Thymus (tissue), 14 donors: ENCODE results near the gene PARK7. TPM values are rescaled to one million over a fixed set of nuclear protein-coding genes. Genes with fewer than 3 reads are reported as not detected.
"Not testable (repeated sequence)": the region's sequence is repeated elsewhere in the genome, so short reads cannot be mapped to it uniquely, and the experiment has no call there.

Experiments used
- DNase-seq, 9 donors: peaks; one replicate each; pipeline ENCODE4 v3.0.0-alpha.2; 2013; ENCODE audit warnings: low spot score in 9 of 9, low read depth in 6 of 9, missing footprints in 1 of 9
- H3K27ac ChIP-seq, 2 donors: one replicate each; pipeline ENCODE4 v1.5.1; 2013; ENCODE audit warnings: control low read depth in 1 of 2, low read depth in 1 of 2, low read length in 1 of 2, mild to moderate bottlenecking in 1 of 2, moderate library complexity in 1 of 2
- H3K27me3 ChIP-seq, 2 donors: one replicate each; pipeline ENCODE4 v1.5.1; 2013; ENCODE audit warnings: low read length in 1 of 2; ENCODE audit not compliant: control insufficient read depth in 2 of 2, insufficient read depth in 1 of 2
- H3K36me3 ChIP-seq, 2 donors: one replicate each; pipeline ENCODE4 v1.5.1; 2013; ENCODE audit warnings: low read length in 1 of 2, mild to moderate bottlenecking in 1 of 2, moderate library complexity in 1 of 2; ENCODE audit not compliant: control insufficient read depth in 2 of 2, insufficient read depth in 2 of 2
- H3K4me1 ChIP-seq, 2 donors: one replicate each; pipeline ENCODE4 v1.5.1; 2013; ENCODE audit warnings: low read length in 2 of 2; ENCODE audit not compliant: control insufficient read depth in 2 of 2, insufficient read depth in 2 of 2
- H3K4me3 ChIP-seq, 2 donors: one replicate each; pipeline ENCODE4 v1.5.1; 2013; ENCODE audit warnings: low read length in 2 of 2, control low read depth in 1 of 2, mild to moderate bottlenecking in 1 of 2
- H3K9me3 ChIP-seq, 2 donors: one replicate each; pipeline ENCODE4 v1.5.1; 2013; ENCODE audit warnings: low read length in 1 of 2, mild to moderate bottlenecking in 1 of 2; ENCODE audit not compliant: control insufficient read depth in 2 of 2, insufficient read depth in 1 of 2
- WGBS: extraction: QIAGEN DNeasy Blood & Tissue Kit; methylation state at CpG from one replicate; pipeline ENCODE4 v1.1.7; 2013; 5-methylcytosine and 5-hydroxymethylcytosine counted together
- long read RNA-seq, 10 donors: transcript quantifications; one replicate each; lab custom pipeline, GENCODE V29; 2026
- polyA plus RNA-seq: library from polyadenylated mRNA; stranded (reverse); fragments of 200-250 nt; gene quantifications from one replicate; pipeline ENCODE4 v1.2.3, GENCODE V29; 2013
- total RNA-seq: library from RNA; stranded (reverse); fragments of 120-200 nt; gene quantifications from one replicate; pipeline ENCODE4 v1.2.4, GENCODE V29; 2013
- donor health status: healthy.

Gene PARK7
- total RNA-seq: 259 TPM
- 326 TPM for polyA plus RNA-seq
- long read RNA-seq, donor 1, transcript PARK7-209 (7 exons, 1,088 nt): major isoform, 10 of 16 reads
- long read RNA-seq, donor 1, transcript PARK7-201 (7 exons, 949 nt): minor isoform, 6 of 16 reads
- long read RNA-seq, donor 1, partial matches to known transcripts: 0 of 16 reads
- long read RNA-seq, donor 1, other reads (novel, unspliced or antisense): 0 of 16 reads
- long read RNA-seq, donor 2, transcript PARK7-209 (7 exons, 1,088 nt): major isoform, 190 of 311 reads
- long read RNA-seq, donor 2, transcript PARK7-201 (7 exons, 949 nt): minor isoform, 82 of 311 reads
- long read RNA-seq, donor 2, partial matches to known transcripts: 36 of 311 reads
- long read RNA-seq, donor 2, other reads (novel, unspliced or antisense): 0 of 311 reads
- long read RNA-seq, donor 3, transcript PARK7-209 (7 exons, 1,088 nt): major isoform, 168 of 382 reads
- long read RNA-seq, donor 3, transcript PARK7-201 (7 exons, 949 nt): minor isoform, 78 of 382 reads
- long read RNA-seq, donor 3, partial matches to known transcripts: 120 of 382 reads
- long read RNA-seq, donor 3, other reads (novel, unspliced or antisense): 16 of 382 reads
- long read RNA-seq, donor 4, transcript PARK7-201 (7 exons, 949 nt): minor isoform, 28 of 87 reads
- long read RNA-seq, donor 4, transcript PARK7-209 (7 exons, 1,088 nt): major isoform, 41 of 87 reads
- long read RNA-seq, donor 4, partial matches to known transcripts: 18 of 87 reads
- long read RNA-seq, donor 4, other reads (novel, unspliced or antisense): 0 of 87 reads
- long read RNA-seq, donor 5, transcript PARK7-201 (7 exons, 949 nt): minor isoform, 85 of 333 reads
- long read RNA-seq, donor 5, transcript PARK7-209 (7 exons, 1,088 nt): major isoform, 170 of 333 reads
- long read RNA-seq, donor 5, partial matches to known transcripts: 66 of 333 reads
- long read RNA-seq, donor 5, other reads (novel, unspliced or antisense): 9 of 333 reads
- long read RNA-seq, donor 6, transcript PARK7-201 (7 exons, 949 nt): minor isoform, 44 of 161 reads
- long read RNA-seq, donor 6, transcript PARK7-209 (7 exons, 1,088 nt): major isoform, 96 of 161 reads
- long read RNA-seq, donor 6, partial matches to known transcripts: 20 of 161 reads
- long read RNA-seq, donor 6, other reads (novel, unspliced or antisense): 0 of 161 reads
- long read RNA-seq, donor 7, transcript PARK7-209 (7 exons, 1,088 nt): major isoform, 83 of 178 reads
- long read RNA-seq, donor 7, transcript PARK7-201 (7 exons, 949 nt): minor isoform, 47 of 178 reads
- long read RNA-seq, donor 7, partial matches to known transcripts: 41 of 178 reads
- long read RNA-seq, donor 7, other reads (novel, unspliced or antisense): 5 of 178 reads
- long read RNA-seq, donor 8, transcript PARK7-201 (7 exons, 949 nt): minor isoform, 16 of 57 reads
- long read RNA-seq, donor 8, transcript PARK7-209 (7 exons, 1,088 nt): major isoform, 31 of 57 reads
- long read RNA-seq, donor 8, partial matches to known transcripts: 10 of 57 reads
- long read RNA-seq, donor 8, other reads (novel, unspliced or antisense): 0 of 57 reads
- long read RNA-seq, donor 9, transcript PARK7-209 (7 exons, 1,088 nt): major isoform, 63 of 113 reads
- long read RNA-seq, donor 9, transcript PARK7-201 (7 exons, 949 nt): minor isoform, 34 of 113 reads
- long read RNA-seq, donor 9, partial matches to known transcripts: 10 of 113 reads
- long read RNA-seq, donor 9, other reads (novel, unspliced or antisense): 6 of 113 reads
- long read RNA-seq, donor 10, transcript PARK7-209 (7 exons, 1,088 nt): major isoform, 72 of 118 reads
- long read RNA-seq, donor 10, transcript PARK7-201 (7 exons, 949 nt): minor isoform, 30 of 118 reads
- long read RNA-seq, donor 10, partial matches to known transcripts: 9 of 118 reads
- long read RNA-seq, donor 10, other reads (novel, unspliced or antisense): 6 of 118 reads

DNA sequence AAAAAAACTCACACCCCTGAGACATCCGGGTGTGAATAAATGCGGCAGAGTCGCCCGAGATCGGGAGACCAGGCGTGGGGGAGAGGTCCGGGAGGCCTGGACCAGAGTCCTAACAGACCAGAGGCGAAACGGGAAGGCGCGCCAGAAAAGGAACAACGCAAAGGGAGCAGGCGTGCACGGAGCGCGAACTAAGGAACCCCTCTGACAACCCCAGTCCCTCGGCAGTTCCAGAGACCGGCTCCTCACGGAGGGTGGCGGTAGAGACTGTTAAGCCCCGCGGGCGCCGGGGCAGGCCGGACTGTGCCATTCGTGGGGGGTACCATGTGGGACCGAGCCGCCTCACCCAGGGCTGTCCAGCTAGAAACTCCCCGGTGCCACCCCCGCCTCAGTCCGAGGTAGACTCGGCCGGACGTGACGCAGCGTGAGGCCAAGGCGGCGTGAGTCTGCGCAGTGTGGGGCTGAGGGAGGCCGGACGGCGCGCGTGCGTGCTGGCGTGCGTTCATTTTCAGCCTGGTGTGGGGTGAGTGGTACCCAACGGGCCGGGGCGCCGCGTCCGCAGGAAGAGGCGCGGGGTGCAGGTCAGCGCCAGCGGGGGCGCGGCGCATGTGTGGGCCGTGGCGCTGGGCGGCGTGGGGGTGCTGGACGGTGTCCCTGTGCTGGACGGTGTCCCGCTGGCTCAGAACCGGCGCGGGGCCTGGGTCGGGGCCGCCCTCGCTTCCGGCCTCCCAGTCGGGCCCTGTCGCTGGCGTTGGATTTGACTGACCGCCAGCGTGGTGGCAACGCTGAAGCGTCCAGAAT is at the start of gene PARK7:
Gene PARK7 (plus strand): TSS at position 496 of the 798 bp plus-strand sequence. CDS start 1,075 bp downstream, outside the sequence.
- Histone ChIP-seq H3K4me1 (peaks cover 5 to 10% of the 10 kb centered on the region in 2 donors), H3K36me3 (peaks cover 27 to 32% of the 10 kb centered on the region in 2 donors), H3K27ac (peak within 1 kb of the TSS; percentile 88 to 95), H3K9me3 (no peaks in the 10 kb centered on the region), H3K27me3 (no peaks in the 10 kb centered on the region), H3K4me3 (peak within 1 kb of the TSS; percentile 70 to 89)
- WGBS: under 1% methylated on average over 81 of the region's 81 CpGs
- DNase-seq: peak; percentile 90 to 99 (median 98)

DNA sequence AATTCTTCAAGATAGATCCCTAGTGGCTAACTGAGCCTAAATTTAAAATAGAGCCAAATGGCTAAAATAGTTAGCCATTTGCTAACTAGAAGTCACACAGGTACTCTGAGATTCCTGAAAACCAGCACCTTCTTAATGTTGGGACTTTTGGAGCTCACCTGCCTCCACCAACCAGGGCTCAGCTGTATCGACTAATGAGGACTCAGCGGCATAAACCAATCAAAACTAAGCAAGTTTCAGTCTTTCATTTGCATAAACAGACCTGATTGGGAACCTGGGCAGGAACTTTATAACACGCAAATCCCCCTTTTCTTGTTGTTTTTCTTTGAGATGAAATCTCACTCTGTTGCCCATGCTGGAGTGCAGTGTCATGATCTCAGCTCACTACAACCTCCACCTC is 49.4 kb upstream of the PARK7 start:
- H3K9me3 ChIP-seq: no peaks in the 10 kb centered on the region
- 94% methylated on average over 3 of the region's 3 CpGs for WGBS
- no peaks in the 10 kb centered on the region for H3K27me3 ChIP-seq
- no peak overlapping the region for H3K27ac ChIP-seq
- H3K4me1 ChIP-seq: no peaks in the 10 kb centered on the region
- no peak for DNase-seq
- no peaks in the 10 kb centered on the region for H3K36me3 ChIP-seq
- no peak overlapping the region for H3K4me3 ChIP-seq

DNA sequence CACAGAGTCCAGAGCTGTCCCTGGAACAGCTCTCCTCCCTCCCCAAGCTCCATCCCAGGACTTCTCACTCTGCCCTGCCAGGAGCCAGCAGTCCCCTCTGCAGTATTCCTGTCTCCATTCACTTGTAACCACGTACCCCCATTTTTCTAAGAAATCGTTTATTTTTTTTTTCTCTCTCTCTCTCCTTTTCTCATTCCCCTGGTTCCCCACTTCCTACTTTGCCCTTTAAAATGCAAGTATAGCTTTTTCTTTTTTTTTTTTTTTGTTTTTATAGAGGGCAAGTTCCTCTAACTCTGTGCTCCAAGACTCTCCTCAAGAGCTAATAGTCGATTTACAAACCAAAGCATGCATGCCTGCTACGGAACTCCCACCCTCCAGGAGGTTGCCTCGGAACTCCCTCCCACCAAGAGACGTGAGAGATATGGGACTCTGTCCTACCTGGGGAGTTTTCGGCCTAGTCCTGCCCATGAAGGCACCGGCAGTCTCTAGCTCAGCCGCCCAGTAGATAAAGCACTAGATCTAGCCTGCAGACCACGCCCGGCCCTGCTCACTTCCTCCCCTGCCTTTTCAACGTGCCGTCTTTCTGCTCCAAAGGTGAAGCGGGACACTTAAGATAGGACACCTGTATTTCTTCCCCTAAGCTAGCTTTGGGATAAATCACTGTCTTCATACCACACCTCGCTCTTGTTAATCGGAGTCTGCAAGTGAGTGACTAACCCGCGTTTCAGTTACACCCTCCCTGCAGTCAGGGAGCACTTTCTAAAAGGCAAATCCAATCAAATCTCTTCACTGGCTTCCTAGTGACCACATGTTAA is 48.6 kb upstream of the PARK7 start:
- H3K27me3 ChIP-seq: no peaks in the 10 kb centered on the region
- H3K36me3 ChIP-seq: no peaks in the 10 kb centered on the region
- no peak for DNase-seq
- H3K4me3 ChIP-seq: no peak overlapping the region
- H3K9me3 ChIP-seq: no peaks in the 10 kb centered on the region
- WGBS: 60% methylated on average over 18 of the region's 18 CpGs
- no peak overlapping the region for H3K27ac ChIP-seq
- H3K4me1 ChIP-seq: no peaks in the 10 kb centered on the region

DNA sequence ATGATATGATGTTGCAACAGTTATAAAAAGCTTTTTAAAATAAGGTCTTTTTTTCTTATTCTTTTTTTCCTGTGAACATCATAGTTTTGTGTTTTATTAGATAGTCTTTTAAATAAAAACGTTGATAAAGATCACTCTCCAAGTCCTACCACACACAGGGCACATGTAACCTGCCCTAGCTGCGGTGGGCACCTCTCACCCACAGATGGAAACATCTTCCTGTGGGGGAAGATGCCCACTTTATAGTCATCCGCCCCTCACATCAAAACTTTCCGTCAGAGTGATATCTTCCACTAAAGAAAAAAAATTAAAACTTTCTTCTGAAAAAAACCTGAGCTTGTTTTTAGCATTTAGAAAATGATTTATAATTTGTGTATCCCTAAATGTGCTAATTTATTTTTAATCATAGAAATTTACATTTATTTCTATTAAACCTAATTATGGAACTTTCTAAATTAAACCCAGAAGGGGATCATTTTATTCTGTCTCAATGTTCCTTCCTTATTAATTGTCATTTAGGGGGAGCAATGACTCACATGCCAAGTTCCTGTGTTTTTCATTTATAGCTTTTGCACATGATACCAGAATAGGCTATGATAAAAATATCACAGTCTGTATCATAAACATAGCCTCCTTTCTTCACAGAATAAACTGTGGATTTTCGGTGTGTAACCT is 45.5 kb upstream of the PARK7 start:
- Histone ChIP-seq H3K27me3 (no peaks in the 10 kb centered on the region), H3K9me3 (no peaks in the 10 kb centered on the region), H3K4me3 (no peak overlapping the region), H3K4me1 (no peaks in the 10 kb centered on the region), H3K27ac (no peak overlapping the region), H3K36me3 (no peaks in the 10 kb centered on the region)
- no peak for DNase-seq
- 72% methylated on average over 5 of the region's 5 CpGs for WGBS

DNA sequence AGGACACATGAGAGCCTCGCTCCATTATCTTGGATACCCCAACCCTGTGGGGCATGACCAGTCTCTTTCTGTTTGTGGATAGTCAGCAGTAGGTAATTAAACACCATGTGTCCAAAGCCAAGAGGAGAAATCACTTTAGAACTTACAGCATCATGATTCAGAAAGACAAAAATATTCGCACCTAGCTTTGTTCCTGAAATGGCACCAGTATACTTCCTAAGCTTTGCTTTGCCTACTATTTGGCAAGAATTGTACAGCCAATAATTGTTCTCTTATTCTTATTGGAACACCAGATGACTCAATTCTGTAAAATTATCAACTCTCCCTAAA is 45.0 kb upstream of the PARK7 start:
- no peak overlapping the region for H3K27ac ChIP-seq
- H3K4me3 ChIP-seq: no peak overlapping the region
- H3K36me3 ChIP-seq: no peaks in the 10 kb centered on the region
- H3K9me3 ChIP-seq: no peaks in the 10 kb centered on the region
- WGBS: 94% methylated on average over 2 of the region's 2 CpGs
- H3K27me3 ChIP-seq: no peaks in the 10 kb centered on the region
- H3K4me1 ChIP-seq: no peaks in the 10 kb centered on the region
- no peak for DNase-seq

DNA sequence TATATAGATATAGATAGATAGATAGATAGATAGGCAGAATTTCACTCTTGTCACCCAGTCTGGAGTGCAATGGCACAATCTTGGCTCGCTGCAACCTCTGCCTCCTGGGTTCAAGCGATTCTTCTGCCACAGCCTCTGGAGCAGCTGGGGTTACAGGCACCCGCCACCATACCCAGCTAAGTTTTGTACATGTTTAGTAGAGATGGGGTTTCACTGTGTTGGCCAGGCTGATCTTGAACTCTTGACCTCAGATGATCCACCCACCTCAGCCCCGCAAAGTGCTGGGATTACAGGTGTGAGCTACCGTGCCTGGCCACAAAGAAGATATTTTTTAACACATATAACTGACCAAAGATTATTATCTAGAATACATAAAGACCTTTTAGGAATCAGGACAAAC is 43.5 kb upstream of the PARK7 start:
- DNase-seq, H3K4me1 ChIP-seq: not testable (repeated sequence)
- WGBS: 95% methylated on average over 5 of the region's 5 CpGs

DNA sequence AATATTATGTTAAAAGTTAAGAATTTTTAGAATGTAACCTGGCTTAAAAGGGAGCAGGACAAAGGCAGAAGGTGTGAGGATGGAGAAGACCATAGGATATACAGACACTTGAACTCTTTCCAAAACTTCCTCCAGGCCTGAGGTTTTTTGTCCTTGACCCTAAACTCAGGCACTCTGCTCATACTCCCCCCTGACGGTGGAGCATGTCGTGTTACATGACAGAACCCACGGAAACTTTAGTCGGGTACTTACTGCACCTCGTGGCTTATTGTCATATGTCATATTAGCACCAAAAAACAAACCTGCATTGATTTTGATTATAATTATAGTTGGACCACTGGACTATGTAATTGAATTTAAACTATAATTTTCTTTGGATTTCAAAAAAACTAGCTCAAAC is 41.6 kb upstream of the PARK7 start:
- Histone ChIP-seq H3K36me3 (no peaks in the 10 kb centered on the region), H3K4me3 (no peak overlapping the region)
- DNase-seq: no peak

More for the DNA sequence above, 43.5 kb upstream of the PARK7 start:
- H3K27me3 ChIP-seq, H3K27ac ChIP-seq, H3K36me3 ChIP-seq, H3K4me3 ChIP-seq, H3K9me3 ChIP-seq: not testable (repeated sequence)

More for the DNA sequence above, 41.6 kb upstream of the PARK7 start:
- WGBS: 90% methylated on average over 5 of the region's 5 CpGs
- Histone ChIP-seq H3K27ac (no peak overlapping the region), H3K9me3 (no peaks in the 10 kb centered on the region), H3K27me3 (no peaks in the 10 kb centered on the region), H3K4me1 (no peaks in the 10 kb centered on the region)
